K562 (cell line): ENCODE results near the gene C3orf85. TPM values are rescaled to one million over a fixed set of nuclear protein-coding genes. Genes with fewer than 3 reads are reported as not detected.

Experiments
- CHCHD3 ChIP-seq: fragments of 250-450 bp; sonication (Bioruptor Pico); IDR thresholded peaks from 2 replicates; pipeline ENCODE4 v2.1.2; 2022; ENCODE audit warnings: mild to moderate bottlenecking
- CREM ChIP-seq: IDR thresholded peaks from 2 replicates; pipeline ENCODE4 v1.6.1; 2014; ENCODE audit warnings: antibody characterized with exemption, low read depth
- FOSL1 ChIP-seq: fragments of 200-800 bp; sonication (Bioruptor generic); conservative IDR thresholded peaks from 2 replicates; pipeline ENCODE4 v1.6.1; 2016; ENCODE audit warnings: missing genetic modification characterization, missing compliant biosample characterization
- KAT8 ChIP-seq: fragments of 450-650 bp; IDR thresholded peaks from 2 replicates; pipeline ENCODE4 v1.6.1; 2016; ENCODE audit warnings: low read depth, mild to moderate bottlenecking
- KDM1A ChIP-seq, 2 experiments: fragments of 450-650 bp; IDR thresholded peaks; 2 replicates each; pipeline ENCODE4 v1.6.1; 2016; ENCODE audit warnings: mild to moderate bottlenecking in 2 of 2
- NELFE ChIP-seq: IDR thresholded peaks from 2 replicates; pipeline ENCODE4 v1.6.1; 2011; ENCODE audit warnings: mild to moderate bottlenecking; ENCODE audit not compliant: insufficient read depth, insufficient read length
- PHF8 ChIP-seq: fragments of 200-600 bp; sonication (generic); IDR thresholded peaks from 2 replicates; pipeline ENCODE4 v1.6.1; 2012; ENCODE audit warnings: mixed run types, mild to moderate bottlenecking, inconsistent platforms, low read length, moderate library complexity, borderline replicate concordance
- SMARCA5 ChIP-seq: fragments of 450-650 bp; IDR thresholded peaks from 2 replicates; pipeline ENCODE4 v1.6.1; 2016
- ZNF217 ChIP-seq: sonication (generic); formaldehyde crosslinking; IDR thresholded peaks from 2 replicates; pipeline ENCODE4 v1.8.0; 2022; ENCODE audit warnings: mild to moderate bottlenecking, missing genetic modification reagents
- ZNF586 ChIP-seq: fragments of 450-650 bp; formaldehyde crosslinking; conservative IDR thresholded peaks from 2 replicates; pipeline ENCODE4 v1.4.0; 2020; ENCODE audit warnings: mild to moderate bottlenecking, moderate library complexity
- ZNF668 ChIP-seq: fragments of 250-450 bp; sonication (Bioruptor Pico); IDR thresholded peaks from 2 replicates; pipeline ENCODE4 v1.8.0; 2022; ENCODE audit warnings: mild to moderate bottlenecking, inconsistent platforms
- polyA plus RNA-seq, 8 experiments: library from polyadenylated mRNA; depleted of rRNA in 4 of 8; stranded (reverse) in 5 of 8; unstranded in 3 of 8; fragments of >200 nt; fragmentation: Nextera tagmentation in 2 of 8; fragmentation: Illumina TruSeq in 1 of 8; extraction: Ambion mirVana in 2 of 8; extraction: Trizol in 1 of 8; gene quantifications; 2 replicates each; pipeline versions ENCODE4 v1.2.1 to v1.2.3, GENCODE V29; 2011 to 2014; ENCODE audit warnings: inconsistent platforms in 1 of 8, missing spikeins in 1 of 8
- total RNA-seq, 7 experiments: library from RNA; depleted of rRNA in 6 of 7; stranded (reverse); fragments of >200 nt in 6 of 7; fragmentation: Illumina TruSeq in 2 of 7; extraction: Trizol in 2 of 7; gene quantifications; 2 replicates each; pipeline versions ENCODE4 v1.2.1 to v1.2.3, GENCODE V29; 2011 to 2021; ENCODE audit warnings: low replicate concordance in 1 of 7
- TF ChIP-seq, protein P1 (sequence below): sonication (generic); formaldehyde crosslinking; IDR thresholded peaks from 2 replicates; pipeline ENCODE4 v1.8.1; 2023; ENCODE audit warnings: mild to moderate bottlenecking, missing genetic modification reagents

C3orf85 gene
- total and polyA plus RNA-seq, 9 of the 15 experiments (the other 6 are each of a cell fraction or from before 2014, with no cell fraction given), result not detected

- TF ChIP-seq ZNF217 (CRISPR knock-in tag), result no peak
- no peak for TF ChIP-seq NELFE
- no peak for TF ChIP-seq ZNF586 (CRISPR knock-in tag)
- TF ChIP-seq KDM1A (IDR thresholded peaks at IDR 0.05), result no peak
- TF ChIP-seq CHCHD3 (CRISPR knock-in tag), result no peak
- peak; percentile 68 for TF ChIP-seq CREM
- TF ChIP-seq PHF8, result no peak
- TF ChIP-seq FOSL1 (tag), result no peak
- no peak for TF ChIP-seq ZNF668
- TF ChIP-seq, protein P1, sequence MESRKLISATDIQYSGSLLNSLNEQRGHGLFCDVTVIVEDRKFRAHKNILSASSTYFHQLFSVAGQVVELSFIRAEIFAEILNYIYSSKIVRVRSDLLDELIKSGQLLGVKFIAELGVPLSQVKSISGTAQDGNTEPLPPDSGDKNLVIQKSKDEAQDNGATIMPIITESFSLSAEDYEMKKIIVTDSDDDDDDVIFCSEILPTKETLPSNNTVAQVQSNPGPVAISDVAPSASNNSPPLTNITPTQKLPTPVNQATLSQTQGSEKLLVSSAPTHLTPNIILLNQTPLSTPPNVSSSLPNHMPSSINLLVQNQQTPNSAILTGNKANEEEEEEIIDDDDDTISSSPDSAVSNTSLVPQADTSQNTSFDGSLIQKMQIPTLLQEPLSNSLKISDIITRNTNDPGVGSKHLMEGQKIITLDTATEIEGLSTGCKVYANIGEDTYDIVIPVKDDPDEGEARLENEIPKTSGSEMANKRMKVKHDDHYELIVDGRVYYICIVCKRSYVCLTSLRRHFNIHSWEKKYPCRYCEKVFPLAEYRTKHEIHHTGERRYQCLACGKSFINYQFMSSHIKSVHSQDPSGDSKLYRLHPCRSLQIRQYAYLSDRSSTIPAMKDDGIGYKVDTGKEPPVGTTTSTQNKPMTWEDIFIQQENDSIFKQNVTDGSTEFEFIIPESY, result no peak
- TF ChIP-seq SMARCA5, result no peak
- TF ChIP-seq KAT8, result no peak
These were observed 18.6 kb upstream of the C3orf85 start, which contains the start of gene MORC1 (continued) for GRCh38 chr3:109117939-109118338.
